Mucosa of descending colon (tissue), 3 donors: ENCODE measurements around the gene MTERF1. TPM values are rescaled to one million over a fixed set of nuclear protein-coding genes. Genes with fewer than 3 reads are reported as not detected.
"Not testable (repeated sequence)": the region's sequence is repeated elsewhere in the genome, so short reads cannot be mapped to it uniquely, and the experiment has no call there.

ENCODE experiments used
- ATAC-seq: fragments of 200-7000 bp; cut with Tn5 transposase; one replicate; pipeline ENCODE4 v1.9.1; 2020; ENCODE audit warnings: mild to moderate bottlenecking, moderate library complexity
- DNase-seq, 3 donors: peaks; one replicate each; pipeline ENCODE4 v3.0.0-alpha.2; 2020
- H3K36me3 ChIP-seq: fragments of 200-600 bp; one replicate; pipeline ENCODE4 v1.8.0; 2021; ENCODE audit warnings: low read depth, mild to moderate bottlenecking
- H3K4me1 ChIP-seq: fragments of 200-600 bp; one replicate; pipeline ENCODE4 v1.8.0; 2021; ENCODE audit warnings: low read depth, mild to moderate bottlenecking
- H3K4me3 ChIP-seq: fragments of 200-600 bp; one replicate; pipeline ENCODE4 v1.8.0; 2021; ENCODE audit warnings: mild to moderate bottlenecking
- H3K9me3 ChIP-seq: fragments of 200-600 bp; one replicate; pipeline ENCODE4 v1.8.0; 2021; ENCODE audit warnings: mild to moderate bottlenecking
- intact Hi-C, 2 donors: fragments of 100-400 bp; cut with DNase I in 1 of 2; cut with micrococcal nuclease in 1 of 2; formaldehyde crosslinking; loops; one replicate each; pipeline versions ENCODE4 v1.11.0 to v1.11.1; 2022; cut with DNase I, micrococcal nuclease
- total RNA-seq, 3 donors: library from RNA; stranded (reverse); fragmentation: NEBNext Ultra II Directional in 2 of 3; extraction: Animal tissue kit (Norgen Biotek cat#: 25700) in 2 of 3; gene quantifications; one replicate each; pipeline versions ENCODE4 v1.2.1 to v1.2.4, GENCODE V29; 2021 to 2023
- TF ChIP-seq, protein P1 (sequence below): fragments of 200-600 bp; IDR thresholded peaks from one replicate; pipeline ENCODE4 v1.8.0; 2022; ENCODE audit warnings: antibody characterized with exemption, mild to moderate bottlenecking
- donor health status: DM: no; HTN: no; CAD: no; lungs with moderate emphysema.
- donor health status: DM: no; HTN: no; CAD: no.
- donor health status: DM: no; HTN: yes; CAD: no.

The MTERF1 gene
- total RNA-seq, 3 donors from 2014 or later, result 11.4 to 18.8 (median 12.7) TPM

DNA sequence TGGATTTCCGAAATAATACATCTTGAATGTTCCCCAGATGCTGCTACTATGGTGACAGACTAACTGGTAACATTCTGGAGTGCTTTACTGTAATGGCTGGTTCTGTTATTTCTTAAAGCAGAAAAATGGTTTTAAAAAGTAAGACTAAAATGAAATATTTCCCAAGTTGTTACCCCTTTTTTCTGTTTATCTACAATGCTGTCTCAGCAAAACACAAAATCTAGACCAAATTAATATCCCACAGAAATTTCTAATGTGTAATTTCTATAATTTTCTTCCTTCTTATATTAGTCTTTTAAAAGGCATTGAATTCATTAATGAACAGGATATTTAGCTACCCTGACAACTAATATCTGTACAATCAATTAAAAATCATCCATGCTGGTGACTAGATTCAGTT lies 19.1 kb upstream of the MTERF1 start:
- intact Hi-C loops, result no loop called here
- no peak overlapping the region for H3K4me3 ChIP-seq
- DNase-seq, result no peak
- H3K4me1 ChIP-seq, result no peaks in the 10 kb centered on the region
- TF ChIP-seq, protein P1, sequence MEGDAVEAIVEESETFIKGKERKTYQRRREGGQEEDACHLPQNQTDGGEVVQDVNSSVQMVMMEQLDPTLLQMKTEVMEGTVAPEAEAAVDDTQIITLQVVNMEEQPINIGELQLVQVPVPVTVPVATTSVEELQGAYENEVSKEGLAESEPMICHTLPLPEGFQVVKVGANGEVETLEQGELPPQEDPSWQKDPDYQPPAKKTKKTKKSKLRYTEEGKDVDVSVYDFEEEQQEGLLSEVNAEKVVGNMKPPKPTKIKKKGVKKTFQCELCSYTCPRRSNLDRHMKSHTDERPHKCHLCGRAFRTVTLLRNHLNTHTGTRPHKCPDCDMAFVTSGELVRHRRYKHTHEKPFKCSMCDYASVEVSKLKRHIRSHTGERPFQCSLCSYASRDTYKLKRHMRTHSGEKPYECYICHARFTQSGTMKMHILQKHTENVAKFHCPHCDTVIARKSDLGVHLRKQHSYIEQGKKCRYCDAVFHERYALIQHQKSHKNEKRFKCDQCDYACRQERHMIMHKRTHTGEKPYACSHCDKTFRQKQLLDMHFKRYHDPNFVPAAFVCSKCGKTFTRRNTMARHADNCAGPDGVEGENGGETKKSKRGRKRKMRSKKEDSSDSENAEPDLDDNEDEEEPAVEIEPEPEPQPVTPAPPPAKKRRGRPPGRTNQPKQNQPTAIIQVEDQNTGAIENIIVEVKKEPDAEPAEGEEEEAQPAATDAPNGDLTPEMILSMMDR, result no peak
- no peak for ATAC-seq
- H3K36me3 ChIP-seq, result no peaks in the 10 kb centered on the region
- H3K9me3 ChIP-seq, result no peaks in the 10 kb centered on the region

- no peaks in the 10 kb centered on the region for H3K9me3 ChIP-seq
- DNase-seq (no peak), ATAC-seq (no peak)
- no peak overlapping the region for H3K4me3 ChIP-seq
- intact Hi-C loops, result no loop called here
- no peaks in the 10 kb centered on the region for H3K36me3 ChIP-seq
- H3K4me1 ChIP-seq, result no peaks in the 10 kb centered on the region
- TF ChIP-seq, protein P1, result no peak
Observed at GRCh38 chr7:91898240-91898992, 17.9 kb upstream of the MTERF1 start.

GRCh38 chr7:91894781-91895480 lies 14.4 kb upstream of the MTERF1 start:
- no peak for DNase-seq
- no peak for ATAC-seq
- H3K9me3 ChIP-seq, result no peaks in the 10 kb centered on the region
- H3K4me1 ChIP-seq, result no peaks in the 10 kb centered on the region
- no peaks in the 10 kb centered on the region for H3K36me3 ChIP-seq
- H3K4me3 ChIP-seq, result no peak overlapping the region
- intact Hi-C loops, result no loop called here
- TF ChIP-seq, protein P1, result no peak

GRCh38 chr7:91893699-91894098 lies 13.2 kb upstream of the MTERF1 start:
- H3K36me3 ChIP-seq, H3K9me3 ChIP-seq, DNase-seq, intact Hi-C loops, H3K4me1 ChIP-seq, ATAC-seq, H3K4me3 ChIP-seq: not testable (repeated sequence)

- H3K4me1 ChIP-seq, result no peaks in the 10 kb centered on the region
- H3K36me3 ChIP-seq, result no peaks in the 10 kb centered on the region
- TF ChIP-seq, protein P1, result no peak
- H3K4me3 ChIP-seq, result no peak overlapping the region
- intact Hi-C loops, result no loop called here
- ATAC-seq, result no peak
- no peaks in the 10 kb centered on the region for H3K9me3 ChIP-seq
- DNase-seq, result no peak
Observed at GRCh38 chr7:91892821-91893340, 12.4 kb upstream of the MTERF1 start.

- H3K4me1 ChIP-seq, result no peaks in the 10 kb centered on the region
- no peak for DNase-seq
- TF ChIP-seq, protein P1, result no peak
- intact Hi-C loops, result no loop called here
- H3K4me3 ChIP-seq, result no peak overlapping the region
- H3K36me3 ChIP-seq, result no peaks in the 10 kb centered on the region
- H3K9me3 ChIP-seq, result no peaks in the 10 kb centered on the region
- no peak for ATAC-seq
Observed at GRCh38 chr7:91892099-91892705, 11.7 kb upstream of the MTERF1 start.

DNA sequence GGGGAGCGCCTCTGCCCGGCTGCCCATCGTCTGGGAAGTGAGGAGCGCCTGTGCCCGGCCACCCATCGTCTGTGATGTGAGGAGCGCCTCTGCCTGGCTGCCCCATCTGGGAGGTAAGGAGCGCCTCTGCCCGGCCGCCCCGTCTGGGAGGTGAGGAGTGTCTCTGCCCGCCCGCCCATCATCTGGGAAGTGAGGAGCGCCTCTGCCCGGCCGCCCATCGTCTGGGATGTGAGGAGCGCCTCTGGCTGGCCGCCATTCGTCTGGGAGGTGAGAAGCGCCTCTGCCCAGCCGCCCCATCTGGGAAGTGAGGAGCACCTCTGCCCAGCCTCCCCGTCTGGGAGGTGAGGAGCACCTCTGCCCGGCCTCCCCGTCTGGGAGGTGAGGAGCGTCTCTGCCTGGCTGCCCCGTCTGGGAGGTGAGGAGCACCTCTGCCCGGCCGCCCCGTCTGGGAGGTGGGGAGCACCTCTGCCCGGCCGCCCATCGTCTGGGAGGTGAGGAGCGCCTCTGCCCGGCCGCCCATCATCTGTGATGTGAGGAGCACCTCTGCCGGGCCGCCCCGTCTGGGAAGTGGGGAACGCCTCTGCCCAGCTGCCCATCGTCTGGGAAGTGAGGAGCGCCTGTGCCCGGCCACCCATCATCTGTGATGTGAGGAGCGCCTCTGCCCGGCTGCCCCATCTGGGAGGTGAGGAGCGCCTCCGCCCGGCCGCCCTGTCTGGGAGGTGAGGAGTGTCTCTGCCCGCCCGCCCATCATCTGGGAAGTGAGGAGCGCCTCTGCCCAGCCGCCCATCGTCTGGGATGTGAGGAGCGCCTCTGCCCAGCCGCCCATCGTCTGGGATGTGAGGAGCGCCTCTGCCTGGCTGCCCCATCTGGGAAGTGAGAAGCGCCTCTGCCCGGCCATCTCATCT lies 8.0 kb upstream of the MTERF1 start:
- intact Hi-C loops, ATAC-seq, H3K36me3 ChIP-seq, H3K9me3 ChIP-seq, H3K4me1 ChIP-seq, H3K4me3 ChIP-seq: not testable (repeated sequence)
- DNase-seq, result peak in 1 of 3 donors; percentile 45
